ENCODE results near the gene GMFB.
"Not testable (repeated sequence)": the region's sequence is repeated elsewhere in the genome, so short reads cannot be mapped to it uniquely, and the experiment has no call there.

- not testable (repeated sequence) for TF ChIP-seq ZNF317 (CRISPR knock-in tag; IDR thresholded peaks at IDR 0.05; ENCODE audit: borderline replicate concordance, low read depth); ZBTB43 (CRISPR knock-in tag; IDR thresholded peaks at IDR 0.05); ZNF138 (CRISPR knock-in tag; conservative IDR thresholded peaks at IDR 0.05); CREB1 (CRISPR knock-in tag; IDR thresholded peaks at IDR 0.05); CTCF (IDR thresholded peaks at IDR 0.05); JUN (CRISPR knock-in tag; IDR thresholded peaks at IDR 0.05); TP53 (CRISPR knock-in tag; IDR thresholded peaks at IDR 0.05); NFE2L1 (CRISPR knock-in tag; IDR thresholded peaks at IDR 0.05); NR3C1 (CRISPR knock-in tag; conservative IDR thresholded peaks at IDR 0.05; ENCODE audit: low read depth); NR2C2 (CRISPR knock-in tag; IDR thresholded peaks at IDR 0.05)
- TF ChIP-seq, protein P1, sequence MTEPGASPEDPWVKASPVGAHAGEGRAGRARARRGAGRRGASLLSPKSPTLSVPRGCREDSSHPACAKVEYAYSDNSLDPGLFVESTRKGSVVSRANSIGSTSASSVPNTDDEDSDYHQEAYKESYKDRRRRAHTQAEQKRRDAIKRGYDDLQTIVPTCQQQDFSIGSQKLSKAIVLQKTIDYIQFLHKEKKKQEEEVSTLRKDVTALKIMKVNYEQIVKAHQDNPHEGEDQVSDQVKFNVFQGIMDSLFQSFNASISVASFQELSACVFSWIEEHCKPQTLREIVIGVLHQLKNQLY (CRISPR knock-in tag; IDR thresholded peaks at IDR 0.05), result not testable (repeated sequence)
- TF ChIP-seq, protein P2, sequence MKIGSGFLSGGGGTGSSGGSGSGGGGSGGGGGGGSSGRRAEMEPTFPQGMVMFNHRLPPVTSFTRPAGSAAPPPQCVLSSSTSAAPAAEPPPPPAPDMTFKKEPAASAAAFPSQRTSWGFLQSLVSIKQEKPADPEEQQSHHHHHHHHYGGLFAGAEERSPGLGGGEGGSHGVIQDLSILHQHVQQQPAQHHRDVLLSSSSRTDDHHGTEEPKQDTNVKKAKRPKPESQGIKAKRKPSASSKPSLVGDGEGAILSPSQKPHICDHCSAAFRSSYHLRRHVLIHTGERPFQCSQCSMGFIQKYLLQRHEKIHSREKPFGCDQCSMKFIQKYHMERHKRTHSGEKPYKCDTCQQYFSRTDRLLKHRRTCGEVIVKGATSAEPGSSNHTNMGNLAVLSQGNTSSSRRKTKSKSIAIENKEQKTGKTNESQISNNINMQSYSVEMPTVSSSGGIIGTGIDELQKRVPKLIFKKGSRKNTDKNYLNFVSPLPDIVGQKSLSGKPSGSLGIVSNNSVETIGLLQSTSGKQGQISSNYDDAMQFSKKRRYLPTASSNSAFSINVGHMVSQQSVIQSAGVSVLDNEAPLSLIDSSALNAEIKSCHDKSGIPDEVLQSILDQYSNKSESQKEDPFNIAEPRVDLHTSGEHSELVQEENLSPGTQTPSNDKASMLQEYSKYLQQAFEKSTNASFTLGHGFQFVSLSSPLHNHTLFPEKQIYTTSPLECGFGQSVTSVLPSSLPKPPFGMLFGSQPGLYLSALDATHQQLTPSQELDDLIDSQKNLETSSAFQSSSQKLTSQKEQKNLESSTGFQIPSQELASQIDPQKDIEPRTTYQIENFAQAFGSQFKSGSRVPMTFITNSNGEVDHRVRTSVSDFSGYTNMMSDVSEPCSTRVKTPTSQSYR (CRISPR knock-in tag; IDR thresholded peaks at IDR 0.05), result not testable (repeated sequence)
- TF ChIP-seq, protein P3, sequence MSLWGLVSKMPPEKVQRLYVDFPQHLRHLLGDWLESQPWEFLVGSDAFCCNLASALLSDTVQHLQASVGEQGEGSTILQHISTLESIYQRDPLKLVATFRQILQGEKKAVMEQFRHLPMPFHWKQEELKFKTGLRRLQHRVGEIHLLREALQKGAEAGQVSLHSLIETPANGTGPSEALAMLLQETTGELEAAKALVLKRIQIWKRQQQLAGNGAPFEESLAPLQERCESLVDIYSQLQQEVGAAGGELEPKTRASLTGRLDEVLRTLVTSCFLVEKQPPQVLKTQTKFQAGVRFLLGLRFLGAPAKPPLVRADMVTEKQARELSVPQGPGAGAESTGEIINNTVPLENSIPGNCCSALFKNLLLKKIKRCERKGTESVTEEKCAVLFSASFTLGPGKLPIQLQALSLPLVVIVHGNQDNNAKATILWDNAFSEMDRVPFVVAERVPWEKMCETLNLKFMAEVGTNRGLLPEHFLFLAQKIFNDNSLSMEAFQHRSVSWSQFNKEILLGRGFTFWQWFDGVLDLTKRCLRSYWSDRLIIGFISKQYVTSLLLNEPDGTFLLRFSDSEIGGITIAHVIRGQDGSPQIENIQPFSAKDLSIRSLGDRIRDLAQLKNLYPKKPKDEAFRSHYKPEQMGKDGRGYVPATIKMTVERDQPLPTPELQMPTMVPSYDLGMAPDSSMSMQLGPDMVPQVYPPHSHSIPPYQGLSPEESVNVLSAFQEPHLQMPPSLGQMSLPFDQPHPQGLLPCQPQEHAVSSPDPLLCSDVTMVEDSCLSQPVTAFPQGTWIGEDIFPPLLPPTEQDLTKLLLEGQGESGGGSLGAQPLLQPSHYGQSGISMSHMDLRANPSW (CRISPR knock-in tag; conservative IDR thresholded peaks at IDR 0.05; ENCODE audit: low read depth), result not testable (repeated sequence)
- TF ChIP-seq, protein P4, sequence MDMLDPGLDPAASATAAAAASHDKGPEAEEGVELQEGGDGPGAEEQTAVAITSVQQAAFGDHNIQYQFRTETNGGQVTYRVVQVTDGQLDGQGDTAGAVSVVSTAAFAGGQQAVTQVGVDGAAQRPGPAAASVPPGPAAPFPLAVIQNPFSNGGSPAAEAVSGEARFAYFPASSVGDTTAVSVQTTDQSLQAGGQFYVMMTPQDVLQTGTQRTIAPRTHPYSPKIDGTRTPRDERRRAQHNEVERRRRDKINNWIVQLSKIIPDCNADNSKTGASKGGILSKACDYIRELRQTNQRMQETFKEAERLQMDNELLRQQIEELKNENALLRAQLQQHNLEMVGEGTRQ (CRISPR knock-in tag; IDR thresholded peaks at IDR 0.05), result not testable (repeated sequence)
Observed at GRCh38 chr14:54442961-54443360, 45.8 kb downstream of the GMFB start.

Data from WTC11 (cell line).